ENCODE measurements around the gene RFX3.

RFX3 gene

GRCh38 chr9:3433066-3433465, 92.7 kb downstream of the RFX3 start:
- DNase-seq (ENCODE audit: low spot score), result no peak

GRCh38 chr9:3431890-3432289, 93.9 kb downstream of the RFX3 start:
- no peak for DNase-seq (ENCODE audit: low spot score)

GRCh38 chr9:3419893-3420292, 105.9 kb downstream of the RFX3 start:
- no peak for DNase-seq (ENCODE audit: low spot score)

GRCh38 chr9:3415906-3416305, 109.9 kb downstream of the RFX3 start:
- no peak for DNase-seq (ENCODE audit: low spot score)

- no peak for DNase-seq (ENCODE audit: low spot score)
Observed at GRCh38 chr9:3413984-3414383, 111.8 kb downstream of the RFX3 start.

- DNase-seq (ENCODE audit: low spot score), result no peak
Observed at GRCh38 chr9:3410461-3410860, 115.3 kb downstream of the RFX3 start.

GRCh38 chr9:3409453-3409852, 116.3 kb downstream of the RFX3 start:
- DNase-seq (ENCODE audit: low spot score), result no peak

- DNase-seq (ENCODE audit: low spot score), result no peak
Observed at GRCh38 chr9:3403315-3403714, 122.5 kb downstream of the RFX3 start.

- DNase-seq (ENCODE audit: low spot score), result peak; percentile 36
Observed at GRCh38 chr9:3401221-3401954, 124.4 kb downstream of the RFX3 start.

- peak; percentile 29 for DNase-seq (ENCODE audit: low spot score)
Observed at GRCh38 chr9:3398232-3398648, 127.6 kb downstream of the RFX3 start.

GRCh38 chr9:3397766-3398165, 128.0 kb downstream of the RFX3 start:
- DNase-seq (ENCODE audit: low spot score), result no peak

GRCh38 chr9:3391414-3391813, 134.4 kb downstream of the RFX3 start:
- no peak for DNase-seq (ENCODE audit: low spot score)

GRCh38 chr9:3386753-3387152, 139.0 kb downstream of the RFX3 start:
- DNase-seq (ENCODE audit: low spot score), result no peak

GRCh38 chr9:3385871-3386270, 139.9 kb downstream of the RFX3 start:
- no peak for DNase-seq (ENCODE audit: low spot score)

- DNase-seq (ENCODE audit: low spot score), result no peak
Observed at GRCh38 chr9:3371842-3372241, 154.0 kb downstream of the RFX3 start.

GRCh38 chr9:3370715-3371114, 155.1 kb downstream of the RFX3 start:
- DNase-seq (ENCODE audit: low spot score), result no peak

- peak; percentile 23 for DNase-seq (ENCODE audit: low spot score)
Observed at GRCh38 chr9:3367185-3367584, 158.6 kb downstream of the RFX3 start.

GRCh38 chr9:3361689-3362392, 164.0 kb downstream of the RFX3 start:
- no peak for DNase-seq (ENCODE audit: low spot score)

GRCh38 chr9:3361116-3361515, 164.7 kb downstream of the RFX3 start:
- DNase-seq (ENCODE audit: low spot score), result peak; percentile 15

GRCh38 chr9:3360245-3360644, 165.6 kb downstream of the RFX3 start:
- no peak for DNase-seq (ENCODE audit: low spot score)

- DNase-seq (ENCODE audit: low spot score), result no peak
Observed at GRCh38 chr9:3359778-3360177, 166.0 kb downstream of the RFX3 start.

- no peak for DNase-seq (ENCODE audit: low spot score)
Observed at GRCh38 chr9:3359048-3359692, 166.6 kb downstream of the RFX3 start.

GRCh38 chr9:3348169-3348568, 177.6 kb downstream of the RFX3 start:
- no peak for DNase-seq (ENCODE audit: low spot score)
